ENCODE data around the gene MEF2D.

Gene MEF2D

DNA sequence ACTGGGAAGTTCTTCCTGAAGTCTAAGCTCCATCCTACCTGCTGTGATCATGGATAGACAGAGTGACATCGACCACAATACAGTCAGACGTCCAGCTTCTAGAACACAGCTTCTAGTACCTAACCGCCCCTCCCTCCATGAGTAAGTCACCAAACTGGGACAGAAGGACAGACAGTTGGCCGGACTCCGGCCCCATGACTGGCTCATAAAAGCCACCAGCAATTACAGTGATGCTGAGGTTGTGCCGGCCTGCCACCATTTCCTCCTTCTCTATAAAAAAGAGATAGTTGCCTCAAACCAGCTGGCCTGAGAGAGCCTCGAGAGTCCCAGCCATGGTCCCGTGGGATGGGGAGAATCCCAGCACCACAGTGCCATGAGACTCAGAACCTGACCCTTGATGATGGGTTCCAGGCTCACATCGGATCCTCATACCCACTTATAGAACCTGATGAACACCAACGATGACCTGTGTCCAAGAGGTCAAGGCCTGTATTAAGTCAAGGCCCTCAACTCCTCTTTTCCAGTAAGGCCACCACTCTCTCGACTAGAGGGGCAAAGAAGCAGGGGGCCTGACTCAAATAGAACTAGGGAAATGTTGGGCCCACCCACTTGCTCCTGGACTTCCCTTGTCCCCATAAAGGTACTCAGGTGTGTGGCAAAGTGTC, 3.4 kb downstream of the MEF2D start:
- Histone ChIP-seq H3K36me3 (ENCODE audit: control insufficient read depth in 2 of 2, insufficient read depth in 1 of 2, low read length in 2 of 2) (peaks cover 0 to 9% of the 10 kb centered on the region in 2 experiments; a peak in 1 of 3 replicates), H3K4me1 (ENCODE audit: control insufficient read depth, insufficient read depth, low read length) (peaks cover 9% of the 10 kb centered on the region), H3K4me3 (ENCODE audit: low read depth, low read length) (no peak overlapping the region), H3K9me3 (ENCODE audit: control insufficient read depth, insufficient read depth, low read depth, low read length) (no peaks in the 10 kb centered on the region), H3K27ac (ENCODE audit: extremely low read depth, low read depth, low read length) (no peak overlapping the region)
- TF ChIP-seq IKZF3 (tag by site-specific recombination; IDR thresholded peaks at IDR 0.05) = 0 out of 2 replicates have a peak, but pooled peaks have one; percentile 1
- TF ChIP-seq, protein P1, sequence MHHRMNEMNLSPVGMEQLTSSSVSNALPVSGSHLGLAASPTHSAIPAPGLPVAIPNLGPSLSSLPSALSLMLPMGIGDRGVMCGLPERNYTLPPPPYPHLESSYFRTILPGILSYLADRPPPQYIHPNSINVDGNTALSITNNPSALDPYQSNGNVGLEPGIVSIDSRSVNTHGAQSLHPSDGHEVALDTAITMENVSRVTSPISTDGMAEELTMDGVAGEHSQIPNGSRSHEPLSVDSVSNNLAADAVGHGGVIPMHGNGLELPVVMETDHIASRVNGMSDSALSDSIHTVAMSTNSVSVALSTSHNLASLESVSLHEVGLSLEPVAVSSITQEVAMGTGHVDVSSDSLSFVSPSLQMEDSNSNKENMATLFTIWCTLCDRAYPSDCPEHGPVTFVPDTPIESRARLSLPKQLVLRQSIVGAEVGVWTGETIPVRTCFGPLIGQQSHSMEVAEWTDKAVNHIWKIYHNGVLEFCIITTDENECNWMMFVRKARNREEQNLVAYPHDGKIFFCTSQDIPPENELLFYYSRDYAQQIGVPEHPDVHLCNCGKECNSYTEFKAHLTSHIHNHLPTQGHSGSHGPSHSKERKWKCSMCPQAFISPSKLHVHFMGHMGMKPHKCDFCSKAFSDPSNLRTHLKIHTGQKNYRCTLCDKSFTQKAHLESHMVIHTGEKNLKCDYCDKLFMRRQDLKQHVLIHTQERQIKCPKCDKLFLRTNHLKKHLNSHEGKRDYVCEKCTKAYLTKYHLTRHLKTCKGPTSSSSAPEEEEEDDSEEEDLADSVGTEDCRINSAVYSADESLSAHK (tag by site-specific recombination; IDR thresholded peaks at IDR 0.05) = no peak
- CTCF ChIA-PET = interaction anchor here (0.9 to 2.3 kb wide), 3 partner anchors 16 to 111 kb away, joined by 3 to 9 read pairs (median 4); no protein-coding TSS in a partner anchor
- POLR2A ChIA-PET = no interaction called here

DNA sequence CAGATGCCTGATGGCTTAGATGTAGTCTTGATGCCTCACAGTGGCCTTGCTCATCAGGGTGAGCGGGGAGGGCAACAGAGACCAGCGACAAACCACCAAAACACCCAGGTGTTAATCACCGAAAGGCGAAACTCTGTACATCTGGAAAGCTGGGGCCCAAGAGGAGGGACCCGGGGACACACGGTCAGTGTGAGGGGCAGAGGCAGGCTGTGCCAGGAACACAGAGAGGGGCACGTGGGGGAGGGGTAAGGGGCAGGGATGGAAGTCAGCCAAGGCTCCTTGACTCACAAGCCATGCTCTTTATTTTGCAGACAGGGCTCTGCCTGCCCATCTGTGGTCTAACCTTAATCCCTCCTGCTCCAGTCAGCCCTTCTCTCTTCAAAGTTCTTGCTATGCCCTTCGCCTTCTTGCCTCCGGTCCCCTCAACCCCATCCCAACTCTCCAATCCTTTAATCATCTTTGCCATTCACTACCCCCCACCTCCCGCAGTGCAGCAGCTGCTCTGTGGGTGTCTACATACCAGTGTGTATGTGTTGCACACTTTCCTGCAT, 4.3 kb downstream of the MEF2D start:
- ChIA-PET POLR2A (interaction anchor here (0.7 kb wide), 1 partner anchor 39 kb away, joined by 3 read pairs; no protein-coding TSS in a partner anchor), CTCF (interaction anchor here (0.9 kb wide), 1 partner anchor 40 kb away, joined by 4 read pairs; no protein-coding TSS in a partner anchor)
- Histone ChIP-seq H3K27ac (ENCODE audit: extremely low read depth, low read depth, low read length) (no peak overlapping the region), H3K36me3 (ENCODE audit: control insufficient read depth in 2 of 2, insufficient read depth in 1 of 2, low read length in 2 of 2) (peaks cover 0 to 9% of the 10 kb centered on the region in 2 experiments; a peak in 1 of 3 replicates), H3K4me3 (ENCODE audit: low read depth, low read length) (no peak overlapping the region), H3K4me1 (ENCODE audit: control insufficient read depth, insufficient read depth, low read length) (peaks cover 9% of the 10 kb centered on the region), H3K9me3 (ENCODE audit: control insufficient read depth, insufficient read depth, low read depth, low read length) (no peaks in the 10 kb centered on the region)
- TF ChIP-seq ZNF10 (tag by site-specific recombination; IDR thresholded peaks at IDR 0.05) = 0 out of 2 replicates have a peak, but pooled peaks have one; percentile 16
- 0 out of 2 replicates have a peak, but pooled peaks have one; percentile 38 for TF ChIP-seq ZBTB17 (tag by site-specific recombination; IDR thresholded peaks at IDR 0.05)
- TF ChIP-seq ZFHX2 (tag by site-specific recombination; conservative IDR thresholded peaks at IDR 0.05) = peak; percentile 41; the same call in 1 of the 2 replicates
- peak; percentile 57 for TF ChIP-seq GLIS1 (tag by site-specific recombination; IDR thresholded peaks at IDR 0.05)
- TF ChIP-seq SP7 (tag by site-specific recombination; IDR thresholded peaks at IDR 0.05) = 0 out of 2 replicates have a peak, but pooled peaks have one; percentile 22
- TF ChIP-seq ZNF830 (tag by site-specific recombination; IDR thresholded peaks at IDR 0.05; ENCODE audit: low read depth) = no peak

DNA sequence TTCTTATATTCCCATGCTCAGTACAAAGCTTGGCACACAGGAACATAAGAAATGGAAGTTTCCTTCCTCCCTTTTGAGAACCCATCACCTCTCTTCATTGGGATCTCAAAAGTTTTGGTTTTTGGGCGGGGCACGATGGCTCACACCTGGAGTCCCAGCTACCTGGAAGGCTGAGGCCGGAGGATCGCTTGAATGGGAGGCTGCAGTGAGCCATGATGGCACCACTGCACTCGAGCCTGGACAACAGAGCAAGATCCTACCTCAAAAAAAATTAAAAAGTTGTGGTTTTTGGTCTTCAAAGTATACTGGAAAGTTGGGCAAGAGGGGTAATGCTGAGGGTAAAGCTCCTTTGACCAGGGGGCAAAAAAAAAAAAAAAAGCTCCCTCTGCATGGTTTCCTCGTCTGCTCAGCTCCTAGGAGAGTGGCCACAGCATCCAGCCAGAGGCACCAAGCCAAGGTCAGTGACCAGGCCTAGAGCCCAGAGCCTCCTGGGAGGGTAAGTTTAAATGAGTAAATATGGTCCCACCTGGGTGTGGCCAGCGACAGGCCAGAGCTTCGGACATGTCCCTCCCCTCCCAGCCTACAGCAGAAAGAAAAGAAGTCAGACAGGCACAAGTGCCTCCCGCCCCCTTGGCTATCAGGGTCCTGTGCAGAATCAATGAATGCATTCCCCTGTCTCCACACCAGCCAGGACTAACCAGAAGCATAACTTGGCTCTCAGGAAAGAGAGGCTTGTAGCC, 5.0 kb downstream of the MEF2D start:
- POLR2A ChIA-PET = no interaction called here
- H3K4me3 ChIP-seq (ENCODE audit: low read depth, low read length) = no peak overlapping the region
- no peaks in the 10 kb centered on the region for H3K9me3 ChIP-seq (ENCODE audit: control insufficient read depth, insufficient read depth, low read depth, low read length)
- TF ChIP-seq ZNF121 (tag by site-specific recombination; IDR thresholded peaks at IDR 0.05) = peak; percentile 64
- TF ChIP-seq ZNF596 (tag by site-specific recombination; IDR thresholded peaks at IDR 0.05) = no peak
- CTCF ChIA-PET = interaction anchor here (0.7 kb wide), 2 partner anchors 20 to 162 kb away, joined by 3 read pairs; no protein-coding TSS in a partner anchor
- H3K27ac ChIP-seq (ENCODE audit: extremely low read depth, low read depth, low read length) = no peak overlapping the region
- H3K4me1 ChIP-seq (ENCODE audit: control insufficient read depth, insufficient read depth, low read length) = peaks cover 11% of the 10 kb centered on the region
- H3K36me3 ChIP-seq (ENCODE audit: control insufficient read depth in 2 of 2, insufficient read depth in 1 of 2, low read length in 2 of 2) = peaks cover 0 to 9% of the 10 kb centered on the region in 2 experiments; a peak in 1 of 3 replicates

DNA sequence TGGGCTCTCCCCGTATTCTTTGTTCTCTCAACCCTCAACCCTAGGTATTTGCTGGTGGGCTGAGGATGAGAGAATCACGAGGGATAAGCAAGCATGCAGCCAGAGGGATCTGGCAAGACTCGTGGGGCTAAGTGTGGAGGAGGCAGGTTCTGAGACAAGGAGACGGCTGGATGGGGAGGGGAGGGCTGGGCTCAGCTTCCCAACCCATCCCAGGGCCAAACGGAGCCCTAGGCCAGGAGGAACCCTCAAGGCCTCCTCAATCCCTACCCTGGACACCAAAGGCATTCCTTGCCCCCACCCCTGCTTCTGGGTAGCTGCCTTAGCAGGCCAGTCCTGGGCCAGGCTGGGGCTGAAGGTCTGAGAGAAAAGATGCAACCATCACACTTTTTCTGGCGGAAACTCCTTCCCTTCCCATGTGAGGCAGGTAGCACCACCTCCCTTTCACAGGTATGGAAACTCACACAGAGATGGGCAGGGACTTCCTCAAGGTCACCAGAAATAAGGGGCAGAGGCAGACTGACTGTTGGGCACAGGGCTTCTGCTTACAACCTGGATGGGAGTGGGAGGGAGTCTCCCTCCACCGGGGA, 6.2 kb downstream of the MEF2D start:
- ChIA-PET POLR2A (no interaction called here), CTCF (interaction anchor here (0.5 to 1.3 kb wide), 3 partner anchors 14 to 108 kb away, joined by 3 read pairs; no protein-coding TSS in a partner anchor)
- Histone ChIP-seq H3K36me3 (ENCODE audit: control insufficient read depth in 2 of 2, insufficient read depth in 1 of 2, low read length in 2 of 2) (peaks cover 0 to 9% of the 10 kb centered on the region in 2 experiments; a peak in 1 of 3 replicates), H3K9me3 (ENCODE audit: control insufficient read depth, insufficient read depth, low read depth, low read length) (no peaks in the 10 kb centered on the region), H3K4me1 (ENCODE audit: control insufficient read depth, insufficient read depth, low read length) (peaks cover 21% of the 10 kb centered on the region), H3K27ac (ENCODE audit: extremely low read depth, low read depth, low read length) (no peak overlapping the region), H3K4me3 (ENCODE audit: low read depth, low read length) (no peak overlapping the region)
- no peak for TF ChIP-seq ZNF555 (tag by site-specific recombination; conservative IDR thresholded peaks at IDR 0.05)
- TF ChIP-seq ZNF132 (tag by site-specific recombination; IDR thresholded peaks at IDR 0.05; ENCODE audit: borderline replicate concordance) = no peak
- TF ChIP-seq, protein P2, sequence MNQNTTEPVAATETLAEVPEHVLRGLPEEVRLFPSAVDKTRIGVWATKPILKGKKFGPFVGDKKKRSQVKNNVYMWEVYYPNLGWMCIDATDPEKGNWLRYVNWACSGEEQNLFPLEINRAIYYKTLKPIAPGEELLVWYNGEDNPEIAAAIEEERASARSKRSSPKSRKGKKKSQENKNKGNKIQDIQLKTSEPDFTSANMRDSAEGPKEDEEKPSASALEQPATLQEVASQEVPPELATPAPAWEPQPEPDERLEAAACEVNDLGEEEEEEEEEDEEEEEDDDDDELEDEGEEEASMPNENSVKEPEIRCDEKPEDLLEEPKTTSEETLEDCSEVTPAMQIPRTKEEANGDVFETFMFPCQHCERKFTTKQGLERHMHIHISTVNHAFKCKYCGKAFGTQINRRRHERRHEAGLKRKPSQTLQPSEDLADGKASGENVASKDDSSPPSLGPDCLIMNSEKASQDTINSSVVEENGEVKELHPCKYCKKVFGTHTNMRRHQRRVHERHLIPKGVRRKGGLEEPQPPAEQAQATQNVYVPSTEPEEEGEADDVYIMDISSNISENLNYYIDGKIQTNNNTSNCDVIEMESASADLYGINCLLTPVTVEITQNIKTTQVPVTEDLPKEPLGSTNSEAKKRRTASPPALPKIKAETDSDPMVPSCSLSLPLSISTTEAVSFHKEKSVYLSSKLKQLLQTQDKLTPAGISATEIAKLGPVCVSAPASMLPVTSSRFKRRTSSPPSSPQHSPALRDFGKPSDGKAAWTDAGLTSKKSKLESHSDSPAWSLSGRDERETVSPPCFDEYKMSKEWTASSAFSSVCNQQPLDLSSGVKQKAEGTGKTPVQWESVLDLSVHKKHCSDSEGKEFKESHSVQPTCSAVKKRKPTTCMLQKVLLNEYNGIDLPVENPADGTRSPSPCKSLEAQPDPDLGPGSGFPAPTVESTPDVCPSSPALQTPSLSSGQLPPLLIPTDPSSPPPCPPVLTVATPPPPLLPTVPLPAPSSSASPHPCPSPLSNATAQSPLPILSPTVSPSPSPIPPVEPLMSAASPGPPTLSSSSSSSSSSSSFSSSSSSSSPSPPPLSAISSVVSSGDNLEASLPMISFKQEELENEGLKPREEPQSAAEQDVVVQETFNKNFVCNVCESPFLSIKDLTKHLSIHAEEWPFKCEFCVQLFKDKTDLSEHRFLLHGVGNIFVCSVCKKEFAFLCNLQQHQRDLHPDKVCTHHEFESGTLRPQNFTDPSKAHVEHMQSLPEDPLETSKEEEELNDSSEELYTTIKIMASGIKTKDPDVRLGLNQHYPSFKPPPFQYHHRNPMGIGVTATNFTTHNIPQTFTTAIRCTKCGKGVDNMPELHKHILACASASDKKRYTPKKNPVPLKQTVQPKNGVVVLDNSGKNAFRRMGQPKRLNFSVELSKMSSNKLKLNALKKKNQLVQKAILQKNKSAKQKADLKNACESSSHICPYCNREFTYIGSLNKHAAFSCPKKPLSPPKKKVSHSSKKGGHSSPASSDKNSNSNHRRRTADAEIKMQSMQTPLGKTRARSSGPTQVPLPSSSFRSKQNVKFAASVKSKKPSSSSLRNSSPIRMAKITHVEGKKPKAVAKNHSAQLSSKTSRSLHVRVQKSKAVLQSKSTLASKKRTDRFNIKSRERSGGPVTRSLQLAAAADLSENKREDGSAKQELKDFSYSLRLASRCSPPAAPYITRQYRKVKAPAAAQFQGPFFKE (tag by site-specific recombination; IDR thresholded peaks at IDR 0.05; ENCODE audit: borderline replicate concordance) = no peak
- TF ChIP-seq ZNF174 (tag by site-specific recombination; IDR thresholded peaks at IDR 0.05) = no peak
- no peak for TF ChIP-seq ZNF560 (tag by site-specific recombination; IDR thresholded peaks at IDR 0.05; ENCODE audit: borderline replicate concordance)
